Measurements from ENCODE around the gene ARHGAP26.

Gene ARHGAP26

GRCh38 chr5:143045062-143045461, 274.9 kb downstream of the ARHGAP26 start:
- DNase-seq (ENCODE audit: low spot score), result no peak

GRCh38 chr5:143046314-143046713, 276.1 kb downstream of the ARHGAP26 start:
- DNase-seq (ENCODE audit: low spot score), result no peak

- DNase-seq (ENCODE audit: low spot score), result no peak
Observed at GRCh38 chr5:143047091-143047490, 276.9 kb downstream of the ARHGAP26 start.

GRCh38 chr5:143050183-143050582, 280.0 kb downstream of the ARHGAP26 start:
- no peak for DNase-seq (ENCODE audit: low spot score)

- no peak for DNase-seq (ENCODE audit: low spot score)
Observed at GRCh38 chr5:143051244-143052058, 281.3 kb downstream of the ARHGAP26 start.

- no peak for DNase-seq (ENCODE audit: low spot score)
Observed at GRCh38 chr5:143052967-143053682, 282.9 kb downstream of the ARHGAP26 start.

GRCh38 chr5:143053780-143054179, 283.6 kb downstream of the ARHGAP26 start:
- DNase-seq (ENCODE audit: low spot score), result no peak

- no peak for DNase-seq (ENCODE audit: low spot score)
Observed at GRCh38 chr5:143054480-143054941, 284.3 kb downstream of the ARHGAP26 start.

- DNase-seq (ENCODE audit: low spot score), result no peak
Observed at GRCh38 chr5:143055596-143056338, 285.6 kb downstream of the ARHGAP26 start.

GRCh38 chr5:143056339-143056704, 286.1 kb downstream of the ARHGAP26 start:
- no peak for DNase-seq (ENCODE audit: low spot score)

GRCh38 chr5:143056792-143057579, 286.8 kb downstream of the ARHGAP26 start:
- no peak for DNase-seq (ENCODE audit: low spot score)

- DNase-seq (ENCODE audit: low spot score), result no peak
Observed at GRCh38 chr5:143057580-143057999, 287.4 kb downstream of the ARHGAP26 start.

- DNase-seq (ENCODE audit: low spot score), result no peak
Observed at GRCh38 chr5:143059355-143059754, 289.2 kb downstream of the ARHGAP26 start.

- DNase-seq (ENCODE audit: low spot score), result no peak
Observed at GRCh38 chr5:143059976-143060765, 290.0 kb downstream of the ARHGAP26 start.

GRCh38 chr5:143061161-143061945, 291.2 kb downstream of the ARHGAP26 start:
- no peak for DNase-seq (ENCODE audit: low spot score)

- DNase-seq (ENCODE audit: low spot score), result no peak
Observed at GRCh38 chr5:143062379-143062778, 292.2 kb downstream of the ARHGAP26 start.

GRCh38 chr5:143063175-143063970, 293.2 kb downstream of the ARHGAP26 start:
- DNase-seq (ENCODE audit: low spot score), result no peak

- no peak for DNase-seq (ENCODE audit: low spot score)
Observed at GRCh38 chr5:143064218-143064641, 294.1 kb downstream of the ARHGAP26 start.

GRCh38 chr5:143064676-143065075, 294.5 kb downstream of the ARHGAP26 start:
- DNase-seq (ENCODE audit: low spot score), result no peak

Measured in ecto neural progenitor cell (in vitro differentiated cells).